Suprapubic skin (tissue), 4 donors: ENCODE results near the gene POTEC. TPM values are rescaled to one million over a fixed set of nuclear protein-coding genes. Genes with fewer than 3 reads are reported as not detected.
"Not testable (repeated sequence)": the region's sequence is repeated elsewhere in the genome, so short reads cannot be mapped to it uniquely, and the experiment has no call there.

Experiments
- DNase-seq, 2 donors: peaks; one replicate each; pipeline ENCODE4 v3.0.0-alpha.2; 2019; ENCODE audit warnings: low spot score in 2 of 2
- H3K27ac ChIP-seq: fragments of 200-600 bp; sonication (generic); one replicate; pipeline ENCODE4 v1.5.1; 2019
- H3K27me3 ChIP-seq: fragments of 200-600 bp; sonication (generic); one replicate; pipeline ENCODE4 v1.5.1; 2019
- H3K36me3 ChIP-seq: fragments of 200-600 bp; sonication (generic); one replicate; pipeline ENCODE4 v1.5.1; 2019
- H3K4me1 ChIP-seq: fragments of 200-600 bp; sonication (generic); one replicate; pipeline ENCODE4 v1.5.1; 2019
- H3K4me3 ChIP-seq: fragments of 200-600 bp; sonication (generic); one replicate; pipeline ENCODE4 v1.5.1; 2019; ENCODE audit warnings: mild to moderate bottlenecking
- H3K9me3 ChIP-seq: fragments of 200-600 bp; sonication (generic); one replicate; pipeline ENCODE4 v1.5.1; 2019
- POLR2A ChIP-seq, 2 donors: fragments of 450-650 bp; IDR thresholded peaks; one replicate each; pipeline ENCODE4 v1.6.1; 2017; ENCODE audit warnings: antibody characterized with exemption in 2 of 2, mild to moderate bottlenecking in 2 of 2, moderate library complexity in 2 of 2
- WGBS: methylation state at CpG from one replicate; pipeline ENCODE4 v1.1.5; 2018; 5-methylcytosine and 5-hydroxymethylcytosine counted together
- total RNA-seq, 4 donors: library from RNA; depleted of rRNA; stranded (reverse); fragments of >200 nt; gene quantifications; one replicate each; pipeline ENCODE4 v1.1.0, GENCODE V29; 2016

Gene POTEC
- total RNA-seq = not detected

GRCh38 chr18:14543446-14543964 is at the start of gene POTEC:
Gene POTEC (minus strand): TSS chr18:14543600. CDS start chr18:14543146, 454 bp downstream.
- 79% methylated on average over 38 of the region's 46 CpGs for WGBS
- H3K9me3 ChIP-seq, DNase-seq, H3K27me3 ChIP-seq, H3K36me3 ChIP-seq, H3K4me3 ChIP-seq, H3K27ac ChIP-seq, H3K4me1 ChIP-seq: not testable (repeated sequence)

- 54% methylated on average over 3 of the region's 3 CpGs for WGBS
- H3K4me3 ChIP-seq = no peak overlapping the region
- no peaks in the 10 kb centered on the region for H3K9me3 ChIP-seq
- H3K4me1 ChIP-seq = no peaks in the 10 kb centered on the region
- no peaks in the 10 kb centered on the region for H3K27me3 ChIP-seq
- H3K36me3 ChIP-seq = no peaks in the 10 kb centered on the region
- no peak for TF ChIP-seq POLR2A (IDR thresholded peaks at IDR 0.05)
- no peak for DNase-seq
- H3K27ac ChIP-seq = no peak overlapping the region
Observed at GRCh38 chr18:14577971-14578370, 34.6 kb upstream of the POTEC start.

- H3K27me3 ChIP-seq, H3K9me3 ChIP-seq, H3K4me3 ChIP-seq, H3K4me1 ChIP-seq, DNase-seq, H3K36me3 ChIP-seq, H3K27ac ChIP-seq: not testable (repeated sequence)
- WGBS = 60% methylated on average over 2 of the region's 2 CpGs
Observed at GRCh38 chr18:14559502-14559901, 16.1 kb upstream of the POTEC start.

- H3K36me3 ChIP-seq, H3K27me3 ChIP-seq, H3K9me3 ChIP-seq, H3K27ac ChIP-seq, DNase-seq, H3K4me3 ChIP-seq, H3K4me1 ChIP-seq: not testable (repeated sequence)
- no CpG with 5 or more reads among the region's 1 CpG for WGBS
Observed at GRCh38 chr18:14531659-14532058, 11.7 kb downstream of the POTEC start.

GRCh38 chr18:14510707-14511106 is 32.7 kb downstream of the POTEC start:
- H3K27ac ChIP-seq, H3K27me3 ChIP-seq, H3K4me3 ChIP-seq, H3K9me3 ChIP-seq, DNase-seq, H3K36me3 ChIP-seq, H3K4me1 ChIP-seq: not testable (repeated sequence)
- WGBS = 0% methylated on average over 1 of the region's 3 CpGs

GRCh38 chr18:14503691-14504090 is 39.7 kb downstream of the POTEC start:
- not testable (repeated sequence) for H3K4me3 ChIP-seq, H3K36me3 ChIP-seq, H3K27me3 ChIP-seq, H3K27ac ChIP-seq, DNase-seq, H3K4me1 ChIP-seq, H3K9me3 ChIP-seq
- 80% methylated on average over 1 of the region's 8 CpGs for WGBS

- not testable (repeated sequence) for H3K27me3 ChIP-seq, H3K4me1 ChIP-seq, H3K4me3 ChIP-seq, H3K36me3 ChIP-seq, H3K27ac ChIP-seq, DNase-seq, H3K9me3 ChIP-seq
- no CpG with 5 or more reads among the region's 4 CpGs for whole genome bisulfite sequencing
Observed at GRCh38 chr18:14501894-14502293, 41.5 kb downstream of the POTEC start.

- not testable (repeated sequence) for H3K27me3 ChIP-seq, H3K27ac ChIP-seq, H3K36me3 ChIP-seq, H3K4me1 ChIP-seq, DNase-seq, H3K4me3 ChIP-seq, H3K9me3 ChIP-seq
- 73% methylated on average over 32 of the region's 47 CpGs for WGBS
Observed at GRCh38 chr18:14489256-14490014, 54.0 kb downstream of the POTEC start.

- H3K27me3 ChIP-seq, H3K4me1 ChIP-seq, H3K27ac ChIP-seq, DNase-seq, H3K36me3 ChIP-seq, H3K4me3 ChIP-seq, H3K9me3 ChIP-seq: not testable (repeated sequence)
- WGBS = 91% methylated on average over 14 of the region's 17 CpGs
Observed at GRCh38 chr18:14488789-14489188, 54.6 kb downstream of the POTEC start.

GRCh38 chr18:14486926-14487580 is 56.3 kb downstream of the POTEC start:
- not testable (repeated sequence) for DNase-seq, H3K36me3 ChIP-seq, H3K27me3 ChIP-seq, H3K9me3 ChIP-seq, H3K4me3 ChIP-seq, H3K27ac ChIP-seq, H3K4me1 ChIP-seq
- 100% methylated on average over 1 of the region's 42 CpGs for WGBS

- not testable (repeated sequence) for H3K9me3 ChIP-seq, H3K27me3 ChIP-seq, H3K36me3 ChIP-seq, H3K27ac ChIP-seq, H3K4me3 ChIP-seq, H3K4me1 ChIP-seq, DNase-seq
- WGBS = 92% methylated on average over 18 of the region's 18 CpGs
Observed at GRCh38 chr18:14479076-14479475, 64.3 kb downstream of the POTEC start.

GRCh38 chr18:14475520-14475919 is 67.9 kb downstream of the POTEC start:
- not testable (repeated sequence) for H3K36me3 ChIP-seq, H3K27ac ChIP-seq, H3K4me3 ChIP-seq, DNase-seq, H3K9me3 ChIP-seq, H3K27me3 ChIP-seq, H3K4me1 ChIP-seq
- WGBS = 94% methylated on average over 13 of the region's 15 CpGs

- not testable (repeated sequence) for H3K4me3 ChIP-seq, H3K27me3 ChIP-seq, H3K36me3 ChIP-seq, H3K27ac ChIP-seq, DNase-seq, H3K4me1 ChIP-seq, H3K9me3 ChIP-seq
- WGBS = 97% methylated on average over 5 of the region's 22 CpGs
Observed at GRCh38 chr18:14474752-14475151, 68.6 kb downstream of the POTEC start.

GRCh38 chr18:14474007-14474720 is 69.2 kb downstream of the POTEC start:
- H3K27ac ChIP-seq, H3K36me3 ChIP-seq, H3K4me1 ChIP-seq, H3K9me3 ChIP-seq, H3K27me3 ChIP-seq, H3K4me3 ChIP-seq, DNase-seq: not testable (repeated sequence)
- 100% methylated on average over 10 of the region's 38 CpGs for WGBS
